Duodenal mucosa (tissue), 2 donors: Measurements from ENCODE around the gene MITF.

Experiments
- H3K27ac ChIP-seq: one replicate; pipeline ENCODE4 v1.7.0; 2013; ENCODE audit warnings: low read depth, low read length
- H3K27me3 ChIP-seq, 2 donors: one replicate each; pipeline ENCODE4 v1.7.0; 2013; ENCODE audit warnings: low read length in 2 of 2, control low read depth in 1 of 2; ENCODE audit not compliant: insufficient read depth in 2 of 2, control insufficient read depth in 1 of 2
- H3K36me3 ChIP-seq, 2 donors: one replicate each; pipeline ENCODE4 v1.7.0; 2013; ENCODE audit warnings: low read length in 2 of 2, control low read depth in 1 of 2; ENCODE audit not compliant: insufficient read depth in 2 of 2, control insufficient read depth in 1 of 2
- H3K4me1 ChIP-seq, 2 donors: one replicate each; pipeline ENCODE4 v1.7.0; 2013; ENCODE audit warnings: low read length in 2 of 2, control low read depth in 1 of 2; ENCODE audit not compliant: insufficient read depth in 2 of 2, control insufficient read depth in 1 of 2
- H3K4me3 ChIP-seq, 2 donors: one replicate each; pipeline ENCODE4 v1.7.0; 2013; ENCODE audit warnings: low read length in 2 of 2, low read depth in 1 of 2
- H3K9ac ChIP-seq, 2 donors: one replicate each; pipeline ENCODE4 v1.7.0; 2013; ENCODE audit warnings: low read length in 2 of 2, low read depth in 1 of 2
- H3K9me3 ChIP-seq, 2 donors: one replicate each; pipeline ENCODE4 v1.7.0; 2013; ENCODE audit warnings: low read length in 2 of 2, control low read depth in 1 of 2; ENCODE audit not compliant: control insufficient read depth in 1 of 2

The MITF gene

GRCh38 chr3:69770219-69770618, 31.0 kb downstream of the MITF start:
- Histone ChIP-seq H3K4me3 (no peak overlapping the region), H3K27ac (no peak overlapping the region), H3K27me3 (no peaks in the 10 kb centered on the region), H3K36me3 (no peaks in the 10 kb centered on the region), H3K9me3 (no peaks in the 10 kb centered on the region), H3K4me1 (peaks cover 0 to 3% of the 10 kb centered on the region in 2 donors), H3K9ac (no peak overlapping the region)

- H3K27me3 ChIP-seq = no peaks in the 10 kb centered on the region
- H3K27ac ChIP-seq = no peak overlapping the region
- H3K4me3 ChIP-seq = no peak overlapping the region
- H3K9me3 ChIP-seq = no peaks in the 10 kb centered on the region
- H3K4me1 ChIP-seq = peaks cover 0 to 3% of the 10 kb centered on the region in 2 donors
- H3K36me3 ChIP-seq = no peaks in the 10 kb centered on the region
- H3K9ac ChIP-seq = no peak overlapping the region
These were observed 31.8 kb downstream of the MITF start for GRCh38 chr3:69770976-69771634.

- peaks cover 0 to 3% of the 10 kb centered on the region in 2 donors for H3K4me1 ChIP-seq
- no peaks in the 10 kb centered on the region for H3K36me3 ChIP-seq
- no peaks in the 10 kb centered on the region for H3K27me3 ChIP-seq
These were observed 33.0 kb downstream of the MITF start for GRCh38 chr3:69772152-69772867.

GRCh38 chr3:69774029-69774428, 34.8 kb downstream of the MITF start:
- Histone ChIP-seq H3K9ac (no peak overlapping the region), H3K27ac (no peak overlapping the region), H3K4me3 (no peak overlapping the region), H3K27me3 (no peaks in the 10 kb centered on the region), H3K4me1 (peaks cover 0 to 3% of the 10 kb centered on the region in 2 donors), H3K9me3 (no peaks in the 10 kb centered on the region), H3K36me3 (no peaks in the 10 kb centered on the region)

More at GRCh38 chr3:69772152-69772867, 33.0 kb downstream of the MITF start:
- Histone ChIP-seq H3K4me3 (no peak overlapping the region), H3K9ac (no peak overlapping the region), H3K27ac (no peak overlapping the region), H3K9me3 (no peaks in the 10 kb centered on the region)

GRCh38 chr3:69775751-69776150, 36.5 kb downstream of the MITF start:
- H3K9me3 ChIP-seq = no peaks in the 10 kb centered on the region
- no peaks in the 10 kb centered on the region for H3K36me3 ChIP-seq
- no peak overlapping the region for H3K4me3 ChIP-seq
- H3K9ac ChIP-seq = no peak overlapping the region
- H3K27ac ChIP-seq = no peak overlapping the region
- peaks cover 0 to 3% of the 10 kb centered on the region in 2 donors for H3K4me1 ChIP-seq
- no peaks in the 10 kb centered on the region for H3K27me3 ChIP-seq

GRCh38 chr3:69776289-69776688, 37.0 kb downstream of the MITF start:
- Histone ChIP-seq H3K27me3 (no peaks in the 10 kb centered on the region), H3K27ac (no peak overlapping the region), H3K9me3 (no peaks in the 10 kb centered on the region), H3K4me1 (peaks cover 0 to 3% of the 10 kb centered on the region in 2 donors), H3K9ac (no peak overlapping the region), H3K36me3 (no peaks in the 10 kb centered on the region), H3K4me3 (no peak overlapping the region)

GRCh38 chr3:69776920-69777581, 37.8 kb downstream of the MITF start:
- no peaks in the 10 kb centered on the region for H3K27me3 ChIP-seq
- H3K36me3 ChIP-seq = no peaks in the 10 kb centered on the region
- peaks cover 0 to 3% of the 10 kb centered on the region in 2 donors for H3K4me1 ChIP-seq
- H3K9me3 ChIP-seq = no peaks in the 10 kb centered on the region
- no peak overlapping the region for H3K4me3 ChIP-seq
- H3K27ac ChIP-seq = no peak overlapping the region
- H3K9ac ChIP-seq = no peak overlapping the region

- no peaks in the 10 kb centered on the region for H3K36me3 ChIP-seq
- no peak overlapping the region for H3K4me3 ChIP-seq
- peaks cover 0 to 3% of the 10 kb centered on the region in 2 donors for H3K4me1 ChIP-seq
- no peaks in the 10 kb centered on the region for H3K27me3 ChIP-seq
- H3K9me3 ChIP-seq = no peaks in the 10 kb centered on the region
- H3K9ac ChIP-seq = no peak overlapping the region
- no peak overlapping the region for H3K27ac ChIP-seq
These were observed 38.3 kb downstream of the MITF start for GRCh38 chr3:69777582-69777967.

GRCh38 chr3:69781593-69781992, 42.3 kb downstream of the MITF start:
- no peak overlapping the region for H3K9ac ChIP-seq
- H3K4me1 ChIP-seq = peaks cover 0 to 8% of the 10 kb centered on the region in 2 donors
- no peaks in the 10 kb centered on the region for H3K9me3 ChIP-seq
- no peaks in the 10 kb centered on the region for H3K36me3 ChIP-seq
- H3K27me3 ChIP-seq = no peaks in the 10 kb centered on the region
- H3K4me3 ChIP-seq = no peak overlapping the region
- no peak overlapping the region for H3K27ac ChIP-seq

- Histone ChIP-seq H3K36me3 (no peaks in the 10 kb centered on the region), H3K4me3 (no peak overlapping the region), H3K27ac (no peak overlapping the region), H3K27me3 (no peaks in the 10 kb centered on the region), H3K9ac (no peak overlapping the region), H3K4me1 (peaks cover 0 to 8% of the 10 kb centered on the region in 2 donors), H3K9me3 (no peaks in the 10 kb centered on the region)
These were observed 45.8 kb downstream of the MITF start for GRCh38 chr3:69784954-69785514.
